Amniotic epithelial cell (primary cell): Measurements from ENCODE around the gene DAB2IP.
"Not testable (repeated sequence)": the region's sequence is repeated elsewhere in the genome, so short reads cannot be mapped to it uniquely, and the experiment has no call there.

Source experiments
- DNase-seq: peaks from one replicate; pipeline ENCODE4 v3.0.0-alpha.2; 2010; ENCODE audit warnings: low read depth

Gene DAB2IP

GRCh38 chr9:121651295-121652020 is at the start of gene DAB2IP:
Gene DAB2IP (plus strand): TSS chr9:121651634. CDS start chr9:121651776, 142 bp downstream.
- peak; percentile 10 for DNase-seq

DNA sequence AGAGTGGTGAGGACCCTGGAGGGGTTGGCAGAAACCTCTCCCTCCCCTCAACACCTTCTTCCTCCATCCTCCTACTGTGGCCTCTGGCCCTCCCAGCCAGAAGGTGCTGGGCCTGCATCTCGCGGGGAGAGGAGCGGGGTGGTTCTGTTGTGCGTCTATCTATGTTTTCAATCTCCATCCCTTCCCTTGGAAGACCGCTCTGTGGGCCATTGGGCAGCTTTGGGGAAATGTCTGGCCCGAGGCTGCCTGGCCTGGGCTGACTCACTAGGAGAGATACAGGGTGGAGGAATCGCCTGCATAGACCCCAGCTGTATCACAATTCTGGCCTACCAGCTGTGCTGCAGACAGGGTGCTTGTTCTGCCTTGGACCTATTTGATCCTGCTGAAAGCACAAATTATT is 48.4 kb upstream of the DAB2IP start:
- no peak for DNase-seq

- no peak for DNase-seq
Measured at GRCh38 chr9:121604242-121604641, 47.2 kb upstream of the DAB2IP start.

DNA sequence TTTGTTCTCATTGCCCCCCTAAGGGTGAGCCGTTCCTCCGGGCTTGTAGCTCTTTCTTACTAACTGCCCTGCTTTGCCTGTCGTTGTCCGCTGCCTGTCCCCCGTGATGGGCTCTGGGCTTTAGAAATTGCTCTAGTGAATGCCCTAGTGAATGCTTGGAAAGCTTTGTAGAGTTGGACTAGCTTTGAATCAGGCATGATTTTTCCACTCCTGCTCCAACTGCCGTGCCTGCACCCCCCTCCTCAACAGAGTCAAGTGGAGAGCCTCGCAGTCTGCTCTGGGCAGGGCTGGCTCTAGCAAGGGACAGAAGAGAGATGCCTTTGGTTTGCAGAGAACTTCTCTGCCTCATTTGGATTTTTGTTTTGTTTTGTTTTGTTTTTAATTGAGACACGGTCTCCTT is 46.8 kb upstream of the DAB2IP start:
- DNase-seq = no peak

- peak; percentile 66 for DNase-seq
Measured at GRCh38 chr9:121607434-121608167, 43.8 kb upstream of the DAB2IP start.

- no peak for DNase-seq
Measured at GRCh38 chr9:121608168-121608853, 43.1 kb upstream of the DAB2IP start.

- no peak for DNase-seq
Measured at GRCh38 chr9:121609822-121610637, 41.4 kb upstream of the DAB2IP start.

DNA sequence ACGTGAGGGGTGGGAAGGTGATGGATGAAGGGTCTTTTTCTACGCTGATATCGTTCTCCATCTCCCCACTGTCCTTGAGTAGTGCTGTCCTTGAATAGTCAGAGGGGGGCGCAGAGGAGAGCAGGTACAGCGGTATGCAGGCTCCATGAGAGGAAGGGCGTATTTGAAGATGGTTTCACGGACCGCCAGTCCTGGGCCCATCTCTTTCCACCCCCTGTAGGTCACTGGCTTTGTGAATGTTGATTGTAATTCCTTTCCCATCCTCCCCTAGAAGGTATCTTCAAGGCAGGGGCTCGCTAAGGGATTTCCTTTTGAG is 40.8 kb upstream of the DAB2IP start:
- DNase-seq = no peak

DNA sequence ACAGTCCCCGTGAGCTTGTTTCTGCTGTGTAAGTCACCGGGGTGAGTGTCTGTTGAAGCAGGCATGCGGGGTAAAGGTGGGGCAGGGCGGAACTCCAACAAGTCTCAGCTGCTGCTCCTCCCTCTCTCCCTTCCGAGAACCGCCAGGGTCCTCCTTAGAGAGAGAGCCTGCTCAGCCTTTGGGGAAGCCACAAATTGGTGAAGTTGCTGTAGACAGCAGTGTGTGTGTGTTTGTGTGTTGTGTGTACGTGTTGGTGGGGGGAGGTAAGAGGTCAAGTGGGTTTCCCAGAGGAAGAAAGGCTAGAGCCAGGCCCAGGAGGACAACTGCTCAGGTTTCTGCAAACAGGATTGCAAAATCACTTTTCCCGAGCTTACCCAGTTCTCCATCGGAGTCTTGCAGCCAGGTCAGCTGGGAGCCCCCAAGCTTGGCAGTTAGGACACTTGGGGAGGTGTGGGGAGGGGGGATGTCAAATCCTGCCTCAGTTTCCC is 38.9 kb upstream of the DAB2IP start:
- no peak for DNase-seq

GRCh38 chr9:121613009-121613752 is 38.3 kb upstream of the DAB2IP start:
- DNase-seq = no peak

GRCh38 chr9:121616123-121616755 is 35.2 kb upstream of the DAB2IP start:
- DNase-seq = no peak

GRCh38 chr9:121618504-121618903 is 32.9 kb upstream of the DAB2IP start:
- no peak for DNase-seq

DNA sequence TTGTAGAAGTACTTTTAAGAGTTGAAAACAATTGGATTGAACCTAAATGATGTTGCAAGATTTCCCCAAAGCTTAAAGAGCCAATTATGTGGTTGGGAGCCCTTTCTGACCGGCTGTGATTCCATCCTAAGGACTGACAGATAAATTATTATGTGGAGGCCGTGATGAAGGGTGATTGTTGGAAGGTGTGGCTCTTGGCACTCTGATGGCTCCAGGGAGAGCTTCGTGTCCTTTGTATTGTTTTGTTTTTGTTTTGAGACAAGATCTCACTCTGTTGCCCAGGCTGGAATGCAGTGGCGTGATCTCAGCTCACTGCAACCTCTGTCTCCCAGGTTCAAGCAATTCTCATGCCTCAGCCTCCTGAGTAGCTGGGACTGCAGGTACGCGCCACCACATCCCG is 32.5 kb upstream of the DAB2IP start:
- not testable (repeated sequence) for DNase-seq

DNA sequence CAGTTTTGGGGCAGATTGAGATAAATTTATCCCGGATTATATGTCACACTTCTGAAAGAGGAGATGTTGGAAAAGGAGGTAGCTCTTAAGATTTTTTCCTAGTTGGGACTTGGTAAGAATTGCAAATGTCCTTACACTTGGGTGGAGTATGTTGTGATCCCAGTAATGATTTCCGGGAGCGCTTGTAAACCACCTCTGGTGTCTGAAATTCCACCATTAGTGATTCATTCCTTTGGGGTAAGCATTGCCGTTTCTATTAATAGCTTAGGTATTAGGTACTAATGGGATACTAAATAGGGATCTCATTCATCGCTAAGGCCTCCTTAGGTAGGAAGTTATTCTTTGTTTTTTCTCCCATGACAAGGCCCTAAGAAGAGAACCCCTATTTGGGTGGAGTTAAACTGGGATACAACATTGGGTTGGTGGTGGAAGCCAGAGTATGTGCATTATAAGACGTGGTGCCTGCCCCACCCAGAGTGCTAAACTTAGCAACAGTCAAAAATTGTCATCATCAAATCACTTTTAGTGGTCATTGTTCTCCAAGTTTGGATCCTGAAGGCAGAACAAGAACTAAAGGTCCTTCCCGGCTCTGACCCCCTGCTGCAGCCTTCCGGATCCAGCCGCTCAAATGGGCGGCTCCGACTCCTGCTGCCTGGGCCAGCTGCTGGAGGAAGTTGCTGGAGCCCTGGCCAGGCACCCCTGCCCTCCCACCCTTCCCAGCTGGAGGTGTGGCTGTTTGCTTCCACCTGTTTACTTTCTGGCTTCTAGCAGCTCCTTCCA is 31.7 kb upstream of the DAB2IP start:
- DNase-seq = no peak

- DNase-seq = no peak
Measured at GRCh38 chr9:121620325-121620673, 31.1 kb upstream of the DAB2IP start.

GRCh38 chr9:121620777-121621449 is 30.5 kb upstream of the DAB2IP start:
- DNase-seq = peak; percentile 8

DNA sequence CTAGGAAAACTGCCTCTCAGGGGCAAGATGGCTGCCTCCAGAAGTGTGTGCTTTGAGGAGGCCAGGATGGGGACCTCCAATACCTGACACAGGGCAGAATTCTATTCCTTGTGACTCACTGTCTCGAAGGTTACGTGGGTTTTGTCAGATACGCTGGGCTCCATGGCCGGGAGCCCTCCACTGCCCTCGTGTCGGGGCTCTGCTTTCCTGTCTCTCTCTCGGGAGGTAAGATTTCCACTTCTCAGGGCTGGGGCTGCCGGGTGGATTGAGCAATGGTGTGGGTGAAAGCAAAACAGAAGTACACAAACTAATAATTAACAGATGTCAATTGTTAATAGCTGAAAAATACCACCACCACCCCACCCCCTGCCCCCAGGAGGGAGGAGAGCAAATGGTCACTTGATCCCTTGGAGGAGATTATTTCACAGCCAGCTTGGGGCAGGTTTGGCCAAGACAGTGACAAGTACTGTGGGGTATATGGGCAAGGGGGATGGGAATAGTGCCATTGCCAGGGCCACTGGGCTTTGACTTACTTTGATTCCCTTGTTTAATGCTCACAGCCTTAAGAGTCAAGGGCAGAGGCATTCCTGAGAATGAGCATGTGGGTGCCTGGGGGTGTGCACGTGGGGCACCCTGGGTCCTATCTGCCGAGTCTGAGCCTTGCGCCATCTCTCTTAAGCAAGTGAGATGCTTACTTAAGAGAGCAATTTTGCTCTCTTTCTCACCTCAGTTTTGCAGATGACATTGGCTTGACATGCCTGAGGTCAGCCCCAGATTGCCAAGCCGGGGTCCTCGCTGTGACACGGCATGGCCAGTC is 28.8 kb upstream of the DAB2IP start:
- DNase-seq = peak; percentile 53

GRCh38 chr9:121623430-121623829 is 28.0 kb upstream of the DAB2IP start:
- DNase-seq = not testable (repeated sequence)

GRCh38 chr9:121625590-121625989 is 25.8 kb upstream of the DAB2IP start:
- DNase-seq = no peak
